ENCODE results near the gene SLC35B4. TPM values are rescaled to one million over a fixed set of nuclear protein-coding genes. Genes with fewer than 3 reads are reported as not detected.

The SLC35B4 gene
- total and polyA plus RNA-seq, 8 donors: 14.3 to 33.1 (median 20.9) TPM

DNA sequence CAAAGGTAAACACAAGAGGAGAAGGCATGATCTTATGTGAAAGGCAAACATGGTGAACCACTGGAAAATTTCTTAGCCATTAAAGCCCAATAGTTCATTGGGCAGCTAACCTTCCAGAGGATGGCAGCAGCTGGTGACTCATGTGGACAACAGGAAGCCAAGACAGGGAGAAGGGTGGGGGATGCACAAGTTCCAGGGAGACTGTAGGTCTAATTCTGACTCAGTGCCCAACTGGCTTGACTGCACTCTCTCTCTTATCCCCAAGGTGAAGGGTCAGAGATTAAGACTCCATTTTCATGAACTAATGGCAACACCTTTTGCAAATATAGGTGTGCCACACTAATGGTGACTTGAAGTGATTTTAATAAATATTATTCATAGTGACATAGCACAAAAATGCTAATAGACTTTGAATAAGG lies 47.9 kb upstream of the SLC35B4 start:
- peak; percentile 25 for ATAC-seq

GRCh38 chr7:134362587-134363483 lies 46.1 kb upstream of the SLC35B4 start:
- Histone ChIP-seq H3K27me3 (no peaks in the 10 kb centered on the region), H3K4me3 (no peak overlapping the region), H3K9me3 (no peaks in the 10 kb centered on the region), H3K4me1 (peaks cover 0 to 5% of the 10 kb centered on the region in 2 donors), H3K36me3 (no peaks in the 10 kb centered on the region), H3K27ac (no peak overlapping the region)
- intact Hi-C loops (cut with DNase I): no loop called here
- TF ChIP-seq, protein P1, sequence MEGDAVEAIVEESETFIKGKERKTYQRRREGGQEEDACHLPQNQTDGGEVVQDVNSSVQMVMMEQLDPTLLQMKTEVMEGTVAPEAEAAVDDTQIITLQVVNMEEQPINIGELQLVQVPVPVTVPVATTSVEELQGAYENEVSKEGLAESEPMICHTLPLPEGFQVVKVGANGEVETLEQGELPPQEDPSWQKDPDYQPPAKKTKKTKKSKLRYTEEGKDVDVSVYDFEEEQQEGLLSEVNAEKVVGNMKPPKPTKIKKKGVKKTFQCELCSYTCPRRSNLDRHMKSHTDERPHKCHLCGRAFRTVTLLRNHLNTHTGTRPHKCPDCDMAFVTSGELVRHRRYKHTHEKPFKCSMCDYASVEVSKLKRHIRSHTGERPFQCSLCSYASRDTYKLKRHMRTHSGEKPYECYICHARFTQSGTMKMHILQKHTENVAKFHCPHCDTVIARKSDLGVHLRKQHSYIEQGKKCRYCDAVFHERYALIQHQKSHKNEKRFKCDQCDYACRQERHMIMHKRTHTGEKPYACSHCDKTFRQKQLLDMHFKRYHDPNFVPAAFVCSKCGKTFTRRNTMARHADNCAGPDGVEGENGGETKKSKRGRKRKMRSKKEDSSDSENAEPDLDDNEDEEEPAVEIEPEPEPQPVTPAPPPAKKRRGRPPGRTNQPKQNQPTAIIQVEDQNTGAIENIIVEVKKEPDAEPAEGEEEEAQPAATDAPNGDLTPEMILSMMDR (IDR thresholded peaks at IDR 0.05): no peak
- no peak for DNase-seq
- ATAC-seq: no peak

More for the DNA sequence above, 47.9 kb upstream of the SLC35B4 start:
- Histone ChIP-seq H3K27me3 (no peaks in the 10 kb centered on the region), H3K36me3 (no peaks in the 10 kb centered on the region), H3K4me3 (no peak overlapping the region), H3K4me1 (peaks cover 6 to 14% of the 10 kb centered on the region in 2 donors), H3K9me3 (no peaks in the 10 kb centered on the region), H3K27ac (no peak overlapping the region)
- TF ChIP-seq, protein P1 (IDR thresholded peaks at IDR 0.05): no peak
- DNase-seq: no peak
- intact Hi-C loops (cut with DNase I): no loop called here

DNA sequence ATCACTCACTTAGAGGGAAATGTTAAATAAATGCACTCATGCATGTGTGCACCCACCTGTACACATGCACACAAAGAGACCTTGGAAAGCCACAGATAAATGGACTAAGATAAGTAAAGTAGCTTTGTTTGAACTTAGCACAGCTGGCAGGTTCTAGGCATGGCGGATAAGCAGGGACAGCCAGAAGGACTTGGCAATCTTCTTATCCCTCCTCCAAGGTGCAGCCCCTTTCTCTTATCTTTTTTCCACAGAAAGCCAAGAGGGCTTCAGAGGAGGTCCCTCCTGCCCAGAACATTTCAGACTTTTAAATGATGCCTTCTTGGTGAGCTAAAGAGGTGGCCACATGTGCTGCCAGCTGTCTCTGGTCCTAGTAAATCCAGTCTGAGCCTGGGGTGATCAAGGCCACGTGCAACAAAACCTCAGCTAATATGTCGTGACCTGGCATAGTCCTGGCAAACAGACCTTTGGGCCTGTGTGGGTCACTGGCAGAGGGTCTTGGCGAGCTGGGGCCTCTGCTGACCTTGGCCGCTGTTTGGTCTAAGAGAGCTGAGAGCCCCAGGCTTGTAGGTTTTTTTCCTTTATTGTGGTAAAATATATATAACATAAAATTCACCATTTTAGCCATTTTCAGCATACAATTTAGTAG lies 43.2 kb upstream of the SLC35B4 start:
- Histone ChIP-seq H3K27me3 (no peaks in the 10 kb centered on the region), H3K36me3 (no peaks in the 10 kb centered on the region), H3K27ac (no peak overlapping the region), H3K4me3 (no peak overlapping the region), H3K4me1 (peaks cover 2 to 5% of the 10 kb centered on the region in 2 donors), H3K9me3 (no peaks in the 10 kb centered on the region)
- ATAC-seq: no peak
- TF ChIP-seq, protein P1 (IDR thresholded peaks at IDR 0.05): no peak
- intact Hi-C loops (cut with DNase I): no loop called here
- no peak for DNase-seq

- Histone ChIP-seq H3K27me3 (no peaks in the 10 kb centered on the region), H3K4me1 (peaks cover 0 to 5% of the 10 kb centered on the region in 2 donors), H3K4me3 (no peak overlapping the region), H3K9me3 (no peaks in the 10 kb centered on the region), H3K27ac (no peak overlapping the region), H3K36me3 (no peaks in the 10 kb centered on the region)
- DNase-seq: no peak
- no peak for ATAC-seq
- TF ChIP-seq, protein P1 (IDR thresholded peaks at IDR 0.05): no peak
- intact Hi-C loops (cut with DNase I): no loop called here
These were observed 40.8 kb upstream of the SLC35B4 start for GRCh38 chr7:134357486-134357885.

GRCh38 chr7:134356421-134356936 lies 39.7 kb upstream of the SLC35B4 start:
- intact Hi-C loops (cut with DNase I): no loop called here
- H3K9me3 ChIP-seq: no peaks in the 10 kb centered on the region
- TF ChIP-seq, protein P1 (IDR thresholded peaks at IDR 0.05): no peak

More at GRCh38 chr7:134356421-134356936, 39.7 kb upstream of the SLC35B4 start:
- H3K36me3 ChIP-seq: no peaks in the 10 kb centered on the region
- H3K27ac ChIP-seq: no peak overlapping the region
- no peak overlapping the region for H3K4me3 ChIP-seq
- no peak for DNase-seq
- no peak for ATAC-seq
- no peaks in the 10 kb centered on the region for H3K27me3 ChIP-seq
- H3K4me1 ChIP-seq: peaks cover 0 to 5% of the 10 kb centered on the region in 2 donors
